Right atrium auricular region (tissue), 2 donors: ENCODE measurements around the gene ECHS1. TPM values are rescaled to one million over a fixed set of nuclear protein-coding genes. Genes with fewer than 3 reads are reported as not detected.

Source experiments
- DNase-seq: peaks from one replicate; pipeline ENCODE4 v3.0.0-alpha.2; 2019; ENCODE audit warnings: low spot score
- H3K27ac ChIP-seq, 2 donors: fragments of 200-600 bp; sonication (generic); 1 replicate in 1 of 2; 2 replicates in 1 of 2; pipeline ENCODE4 v1.5.1; 2016 to 2019
- H3K27me3 ChIP-seq, 2 donors: fragments of 200-600 bp; sonication (generic); one replicate each; pipeline versions ENCODE4 v1.5.1 to v1.6.0; 2017 to 2019
- H3K36me3 ChIP-seq: fragments of 200-600 bp; sonication (generic); one replicate; pipeline ENCODE4 v1.5.1; 2016
- H3K4me1 ChIP-seq, 2 donors: fragments of 200-600 bp; sonication (generic); one replicate each; pipeline versions ENCODE4 v1.5.1 to v1.6.0; 2017 to 2019
- H3K4me3 ChIP-seq, 2 donors: fragments of 200-600 bp; sonication (generic); 1 replicate in 1 of 2; 2 replicates in 1 of 2; pipeline ENCODE4 v1.5.1; 2017 to 2019; ENCODE audit warnings: mild to moderate bottlenecking in 1 of 2, moderate library complexity in 1 of 2
- H3K9me3 ChIP-seq, 2 donors: fragments of 200-600 bp; sonication (generic); one replicate each; pipeline ENCODE4 v1.5.1; 2019
- total RNA-seq, 2 donors: library from RNA; depleted of rRNA; stranded (reverse); fragments of >200 nt; gene quantifications; one replicate each; pipeline ENCODE4 v1.1.0, GENCODE V29; 2016
- TF ChIP-seq, protein P1 (sequence below), 2 donors: fragments of 200-600 bp; sonication (generic); IDR thresholded peaks; one replicate each; pipeline ENCODE4 v1.5.1; 2019; ENCODE audit warnings: antibody characterized with exemption in 2 of 2

The ECHS1 gene
- total RNA-seq, 2 donors from 2014 or later: 89.8 to 146 TPM

DNA sequence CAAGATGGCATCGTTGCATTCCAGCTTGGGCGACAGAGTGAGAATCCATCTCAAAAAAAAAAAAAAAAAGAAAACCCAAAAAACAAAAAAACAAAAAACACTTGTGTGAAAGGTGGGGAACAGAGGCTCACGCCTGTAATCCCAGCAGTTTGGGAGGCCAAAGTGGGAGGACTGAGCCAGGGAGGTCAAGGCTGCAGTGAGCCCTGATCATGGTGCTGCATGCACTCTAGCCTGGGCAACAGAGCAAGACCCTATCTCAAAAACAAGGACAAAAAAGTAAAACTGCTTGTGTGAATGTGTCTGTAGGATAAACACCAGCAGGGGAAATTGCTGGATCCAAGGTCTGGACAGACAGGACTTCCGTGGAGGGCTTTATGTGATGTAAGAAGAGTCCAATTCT, 10.4 kb upstream of the ECHS1 start:
- no peaks in the 10 kb centered on the region for H3K36me3 ChIP-seq
- no peak overlapping the region for H3K27ac ChIP-seq
- TF ChIP-seq, protein P1, sequence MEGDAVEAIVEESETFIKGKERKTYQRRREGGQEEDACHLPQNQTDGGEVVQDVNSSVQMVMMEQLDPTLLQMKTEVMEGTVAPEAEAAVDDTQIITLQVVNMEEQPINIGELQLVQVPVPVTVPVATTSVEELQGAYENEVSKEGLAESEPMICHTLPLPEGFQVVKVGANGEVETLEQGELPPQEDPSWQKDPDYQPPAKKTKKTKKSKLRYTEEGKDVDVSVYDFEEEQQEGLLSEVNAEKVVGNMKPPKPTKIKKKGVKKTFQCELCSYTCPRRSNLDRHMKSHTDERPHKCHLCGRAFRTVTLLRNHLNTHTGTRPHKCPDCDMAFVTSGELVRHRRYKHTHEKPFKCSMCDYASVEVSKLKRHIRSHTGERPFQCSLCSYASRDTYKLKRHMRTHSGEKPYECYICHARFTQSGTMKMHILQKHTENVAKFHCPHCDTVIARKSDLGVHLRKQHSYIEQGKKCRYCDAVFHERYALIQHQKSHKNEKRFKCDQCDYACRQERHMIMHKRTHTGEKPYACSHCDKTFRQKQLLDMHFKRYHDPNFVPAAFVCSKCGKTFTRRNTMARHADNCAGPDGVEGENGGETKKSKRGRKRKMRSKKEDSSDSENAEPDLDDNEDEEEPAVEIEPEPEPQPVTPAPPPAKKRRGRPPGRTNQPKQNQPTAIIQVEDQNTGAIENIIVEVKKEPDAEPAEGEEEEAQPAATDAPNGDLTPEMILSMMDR (IDR thresholded peaks at IDR 0.05): no peak
- H3K27me3 ChIP-seq: no peaks in the 10 kb centered on the region
- no peak for DNase-seq
- no peak overlapping the region for H3K4me3 ChIP-seq
- peaks cover 0 to 9% of the 10 kb centered on the region in 2 donors for H3K4me1 ChIP-seq
- H3K9me3 ChIP-seq: no peaks in the 10 kb centered on the region

GRCh38 chr10:133381036-133381435, 7.9 kb upstream of the ECHS1 start:
- Histone ChIP-seq H3K36me3 (no peaks in the 10 kb centered on the region), H3K27me3 (no peaks in the 10 kb centered on the region), H3K4me3 (no peak overlapping the region), H3K9me3 (no peaks in the 10 kb centered on the region), H3K4me1 (peaks cover 0 to 16% of the 10 kb centered on the region in 2 donors), H3K27ac (no peak overlapping the region)
- DNase-seq: no peak
- TF ChIP-seq, protein P1 (IDR thresholded peaks at IDR 0.05): no peak

GRCh38 chr10:133379801-133380666, 6.9 kb upstream of the ECHS1 start:
- TF ChIP-seq, protein P1 (IDR thresholded peaks at IDR 0.05): no peak
- Histone ChIP-seq H3K4me3 (peak overlapping the region; percentile 86 to 92), H3K4me1 (peaks cover 0 to 16% of the 10 kb centered on the region in 2 donors), H3K9me3 (no peaks in the 10 kb centered on the region), H3K36me3 (no peaks in the 10 kb centered on the region), H3K27ac (peak overlapping the region in 1 of 2 donors; percentile 65), H3K27me3 (no peaks in the 10 kb centered on the region)
- no peak for DNase-seq

GRCh38 chr10:133379152-133379800, 6.1 kb upstream of the ECHS1 start, which contains the start of gene PAOX:
Gene PAOX (plus strand): TSS chr10:133379262. CDS start chr10:133379317, 55 bp downstream.
- TF ChIP-seq, protein P1 (IDR thresholded peaks at IDR 0.05): no peak
- peak within 1 kb of the TSS; percentile 79 for H3K27ac ChIP-seq
- no peak for DNase-seq
- H3K4me1 ChIP-seq: peaks cover 0 to 18% of the 10 kb centered on the region in 2 donors
- H3K36me3 ChIP-seq: no peaks in the 10 kb centered on the region
- peak within 1 kb of the TSS; percentile 86 to 92 for H3K4me3 ChIP-seq
- no peaks in the 10 kb centered on the region for H3K9me3 ChIP-seq
- H3K27me3 ChIP-seq: no peaks in the 10 kb centered on the region

DNA sequence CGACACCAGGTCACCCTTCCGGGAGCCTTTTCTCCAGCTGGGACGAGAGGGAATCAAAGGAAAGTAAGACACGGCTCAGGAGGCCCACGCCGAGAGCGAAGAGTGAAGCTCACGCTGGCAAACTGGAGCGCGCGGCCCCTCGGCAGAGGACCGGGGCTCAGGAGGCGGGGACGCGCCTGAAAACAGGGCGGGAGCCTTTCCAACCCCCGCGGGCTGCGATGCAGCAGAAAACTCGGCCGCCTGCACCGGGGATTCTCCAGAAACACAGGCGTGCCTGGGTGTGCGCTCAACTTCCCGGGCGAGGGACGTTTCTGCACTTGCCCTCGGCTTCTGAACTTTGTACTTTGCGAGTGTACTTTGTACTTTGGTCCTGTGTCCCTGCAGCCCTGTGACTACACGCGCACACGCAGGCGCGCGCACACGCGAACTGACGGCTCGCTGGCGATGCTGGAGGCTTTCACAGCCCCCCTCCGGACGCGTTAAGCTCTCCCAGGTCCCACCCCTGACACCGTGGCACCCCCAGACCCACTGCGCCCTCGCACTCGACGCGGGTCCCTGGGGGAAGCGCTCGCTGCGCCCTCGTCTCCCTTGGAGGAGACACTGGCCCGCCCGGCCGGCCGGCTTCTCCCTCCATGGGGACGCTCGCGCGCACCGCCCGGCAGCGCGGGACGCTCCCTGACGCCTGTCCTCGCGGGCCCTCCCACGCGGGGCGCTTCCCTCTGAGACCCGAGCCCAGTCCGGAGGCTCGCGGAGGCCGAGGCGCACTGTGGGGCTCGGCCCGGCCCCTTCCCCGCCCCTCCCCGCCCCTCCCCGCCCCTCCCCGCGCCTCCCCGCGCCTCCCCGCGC, 5.3 kb upstream of the ECHS1 start:
- TF ChIP-seq, protein P1 (IDR thresholded peaks at IDR 0.05): no peak
- H3K4me3 ChIP-seq: peak overlapping the region; percentile 80 to 92
- H3K9me3 ChIP-seq: no peaks in the 10 kb centered on the region
- peak overlapping the region; percentile 76 to 79 for H3K27ac ChIP-seq
- no peaks in the 10 kb centered on the region for H3K36me3 ChIP-seq
- H3K27me3 ChIP-seq: no peaks in the 10 kb centered on the region
- no peak for DNase-seq
- peaks cover 0 to 23% of the 10 kb centered on the region in 2 donors for H3K4me1 ChIP-seq
